Activated CD4-positive, alpha-beta T cell treated with anti-CD3 and anti-CD28 coated beads for 36 hours (primary cell): Measurements from ENCODE around the gene A4GNT. TPM values are rescaled to one million over a fixed set of nuclear protein-coding genes. Genes with fewer than 3 reads are reported as not detected.
"Not testable (repeated sequence)": the region's sequence is repeated elsewhere in the genome, so short reads cannot be mapped to it uniquely, and the experiment has no call there.

Experiments
- ATAC-seq: fragments of 200-7000 bp; cut with Tn5 transposase; one replicate; pipeline ENCODE4 v1.10.0; 2021; ENCODE audit warnings: mild to moderate bottlenecking, moderate library complexity
- CTCF ChIA-PET: fragments of 350-600 bp; sonication (Branson Sonifier 250); formaldehyde crosslinking; loops from one replicate; lab custom pipeline; 2021; ENCODE audit warnings: antibody characterized with exemption; lab: Charles Lee
- POLR2A ChIA-PET: fragments of 350-600 bp; sonication (Branson Sonifier 250); formaldehyde crosslinking; loops from one replicate; lab custom pipeline; 2021; ENCODE audit warnings: antibody characterized with exemption, inconsistent platforms; lab: Charles Lee
- DNase-seq: peaks from one replicate; pipeline ENCODE4 v3.0.0-alpha.2; 2020
- H3K27ac Mint-ChIP-seq: one replicate; pipeline ENCODE4 v1.8.0; 2021; ENCODE audit warnings: mixed read lengths
- H3K27me3 Mint-ChIP-seq: one replicate; pipeline ENCODE4 v1.8.0; 2021; ENCODE audit warnings: mixed read lengths
- H3K36me3 Mint-ChIP-seq: one replicate; pipeline ENCODE4 v1.8.0; 2021; ENCODE audit warnings: low read depth, mixed read lengths
- H3K4me1 Mint-ChIP-seq: one replicate; pipeline ENCODE4 v1.8.0; 2021; ENCODE audit warnings: mixed read lengths
- H3K4me3 Mint-ChIP-seq: one replicate; pipeline ENCODE4 v1.8.0; 2021; ENCODE audit warnings: mild to moderate bottlenecking, moderate library complexity, mixed read lengths
- H3K9me3 Mint-ChIP-seq: one replicate; pipeline ENCODE4 v1.8.0; 2021; ENCODE audit warnings: low read depth, mixed read lengths
- intact Hi-C, 2 experiments: fragments of 100-400 bp; cut with DNase I in 1 of 2; cut with micrococcal nuclease in 1 of 2; formaldehyde crosslinking; loops; one replicate each; pipeline versions ENCODE4 v1.14.2 to v1.15.1; 2022 to 2024; cut with DNase I, micrococcal nuclease
- total RNA-seq, 2 experiments: library from RNA; stranded (reverse); gene quantifications; one replicate each; pipeline ENCODE4 v1.2.3, GENCODE V29; 2021

Gene A4GNT
- not detected for total RNA-seq

GRCh38 chr3:138132239-138132638 is at the start of gene A4GNT:
A4GNT (minus strand) TSS chr3:138132390; CDS start chr3:138131256, 1,134 bp downstream.
- ChIA-PET CTCF (interaction anchor here (1.1 to 2.4 kb wide), 2 partner anchors 13 to 62 kb away, joined by 3 to 8 read pairs; no protein-coding TSS in a partner anchor), POLR2A (no interaction called here)
- DNase-seq: no peak
- H3K36me3 Mint-ChIP-seq: no peaks in the 10 kb centered on the region
- intact Hi-C loops: no loop called here
- H3K27me3 Mint-ChIP-seq: peaks cover 6% of the 10 kb centered on the region
- H3K4me1 Mint-ChIP-seq: no peaks in the 10 kb centered on the region
- no peak within 1 kb of the TSS for H3K27ac Mint-ChIP-seq
- no peak within 1 kb of the TSS for H3K4me3 Mint-ChIP-seq
- no peak for ATAC-seq
- H3K9me3 Mint-ChIP-seq: no peaks in the 10 kb centered on the region

GRCh38 chr3:138180375-138181029 is 48.3 kb upstream of the A4GNT start:
- no peaks in the 10 kb centered on the region for H3K9me3 Mint-ChIP-seq
- DNase-seq (peak; percentile 61), ATAC-seq (peak; percentile 95)
- no peak overlapping the region for H3K27ac Mint-ChIP-seq
- intact Hi-C loops: loop anchor here (1.0 to 10.0 kb wide), 6 partner anchors 168 to 737 kb away; partner anchors contain the start of genes MRAS (in 2 of the 2), CEP70 (in 1 of the 2) and ESYT3 (in 1 of the 2)
- no peak overlapping the region for H3K4me3 Mint-ChIP-seq
- peaks cover 3% of the 10 kb centered on the region for H3K27me3 Mint-ChIP-seq
- CTCF ChIA-PET: interaction anchor here (0.7 to 2.2 kb wide), 4 partner anchors 24 to 472 kb away, joined by 3 to 9 read pairs (median 4); no protein-coding TSS in a partner anchor
- no peaks in the 10 kb centered on the region for H3K4me1 Mint-ChIP-seq
- no peaks in the 10 kb centered on the region for H3K36me3 Mint-ChIP-seq
- POLR2A ChIA-PET: no interaction called here

- Mint-ChIP-seq H3K4me1 (peaks cover 30% of the 10 kb centered on the region), H3K36me3 (peaks cover 24% of the 10 kb centered on the region), H3K27ac (peak within 1 kb of the TSS; percentile 96), H3K4me3 (peak within 1 kb of the TSS; percentile 89), H3K9me3 (no peaks in the 10 kb centered on the region), H3K27me3 (no peaks in the 10 kb centered on the region)
- POLR2A ChIA-PET: interaction anchor here (0.6 to 2.5 kb wide), 4 partner anchors 12 to 1980 kb away, joined by 4 to 25 read pairs (median 6); partner anchors contain the start of genes ARMC8 and STAG1
- ATAC-seq (peak; percentile 85), DNase-seq (peak; percentile 85)
- intact Hi-C loops: loop anchor here (1.0 to 10.0 kb wide), 8 partner anchors 13 to 1980 kb away; partner anchors contain the start of genes ARMC8 (in 2 of the 2), CEP70 (in 1 of the 2), MSL2 (in 1 of the 2) and NME9 (in 1 of the 2)
- CTCF ChIA-PET: interaction anchor here (0.5 to 5.7 kb wide), 8 partner anchors 10 to 1828 kb away, joined by 3 to 38 read pairs (median 3); partner anchors contain the start of gene ARMC8
Measured at GRCh38 chr3:138174421-138175131, 42.4 kb upstream of the A4GNT start, which contains the start of gene DBR1. DBR1 (minus strand) TSS chr3:138174921; CDS start chr3:138174795, 126 bp downstream.

- Mint-ChIP-seq H3K4me1 (peaks cover 30% of the 10 kb centered on the region), H3K27ac (peak overlapping the region; percentile 96), H3K4me3 (peak overlapping the region; percentile 89), H3K9me3 (no peaks in the 10 kb centered on the region), H3K36me3 (peaks cover 25% of the 10 kb centered on the region), H3K27me3 (no peaks in the 10 kb centered on the region)
- ATAC-seq (no peak), DNase-seq (no peak)
- ChIA-PET POLR2A (interaction anchor here (0.6 to 2.5 kb wide), 3 partner anchors 13 to 1980 kb away, joined by 4 to 25 read pairs (median 5); partner anchors contain the start of genes ARMC8 and STAG1), CTCF (interaction anchor here (0.5 to 5.7 kb wide), 8 partner anchors 9 to 1828 kb away, joined by 3 to 38 read pairs (median 3); partner anchors contain the start of gene ARMC8)
- intact Hi-C loops: loop anchor here (1.0 to 10.0 kb wide), 8 partner anchors 13 to 1979 kb away; partner anchors contain the start of genes ARMC8 (in 2 of the 2), CEP70 (in 1 of the 2), MSL2 (in 1 of the 2) and NME9 (in 1 of the 2)
Measured at GRCh38 chr3:138173769-138174420, 41.7 kb upstream of the A4GNT start.

DNA sequence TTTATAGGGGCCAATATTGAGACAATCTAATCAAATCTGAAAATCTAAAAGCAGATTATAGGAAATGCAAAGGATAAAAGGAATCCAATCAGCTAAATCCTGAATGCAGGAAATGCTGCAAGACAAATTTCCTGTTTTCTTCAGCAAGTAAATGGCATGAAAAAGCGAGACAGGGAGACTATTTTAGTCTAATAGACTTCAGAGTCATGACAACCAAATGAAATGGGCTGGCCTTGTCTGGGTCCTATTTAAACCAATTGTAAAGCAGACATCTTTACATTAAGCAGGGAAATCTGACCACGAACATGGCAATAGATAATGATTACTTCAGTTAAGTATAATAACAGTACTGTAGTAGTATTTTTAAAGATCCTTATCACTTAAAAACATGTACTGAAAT is 40.4 kb upstream of the A4GNT start:
- POLR2A ChIA-PET: interaction anchor here (0.6 kb wide), 1 partner anchor 94 kb away, joined by 3 read pairs; no protein-coding TSS in a partner anchor
- Mint-ChIP-seq H3K4me3 (peak overlapping the region; percentile 55), H3K4me1 (peaks cover 30% of the 10 kb centered on the region), H3K27ac (peak overlapping the region; percentile 58), H3K27me3 (no peaks in the 10 kb centered on the region), H3K9me3 (no peaks in the 10 kb centered on the region), H3K36me3 (peaks cover 28% of the 10 kb centered on the region)
- DNase-seq (no peak), ATAC-seq (no peak)
- intact Hi-C loops: loop anchor here (5.0 to 10.0 kb wide), 4 partner anchors 90 to 1978 kb away; partner anchors contain the start of gene MSL2 (in 1 of the 2)
- CTCF ChIA-PET: interaction anchor here (0.8 to 5.7 kb wide), 5 partner anchors 14 to 743 kb away, joined by 3 to 38 read pairs (median 3); partner anchors contain the start of gene ARMC8

DNA sequence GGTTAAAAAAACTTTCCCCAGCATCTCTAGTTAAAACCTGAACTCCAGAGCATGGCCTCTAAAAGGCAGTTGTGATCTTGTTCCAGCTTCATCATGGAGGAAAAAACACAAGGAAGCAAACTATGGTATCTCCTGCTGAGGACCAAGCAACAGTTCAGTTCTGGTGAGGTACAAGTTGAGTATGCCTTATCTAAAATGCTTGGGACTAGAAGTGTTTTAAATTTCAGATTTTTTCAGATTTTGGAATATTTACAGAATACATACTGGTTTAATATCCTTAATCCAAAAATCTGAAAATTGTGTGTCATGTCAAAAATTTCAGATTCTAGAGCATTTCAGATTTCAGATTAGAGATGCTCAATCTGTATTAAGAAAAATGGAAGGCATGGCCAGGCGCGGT is 32.9 kb upstream of the A4GNT start:
- peaks cover 11% of the 10 kb centered on the region for H3K4me1 Mint-ChIP-seq
- no peaks in the 10 kb centered on the region for H3K9me3 Mint-ChIP-seq
- peaks cover 45% of the 10 kb centered on the region for H3K36me3 Mint-ChIP-seq
- no peak overlapping the region for H3K4me3 Mint-ChIP-seq
- H3K27ac Mint-ChIP-seq: no peak overlapping the region
- no peaks in the 10 kb centered on the region for H3K27me3 Mint-ChIP-seq
- intact Hi-C loops: no loop called here
- ATAC-seq: no peak
- ChIA-PET CTCF (no interaction called here), POLR2A (no interaction called here)
- no peak for DNase-seq

DNA sequence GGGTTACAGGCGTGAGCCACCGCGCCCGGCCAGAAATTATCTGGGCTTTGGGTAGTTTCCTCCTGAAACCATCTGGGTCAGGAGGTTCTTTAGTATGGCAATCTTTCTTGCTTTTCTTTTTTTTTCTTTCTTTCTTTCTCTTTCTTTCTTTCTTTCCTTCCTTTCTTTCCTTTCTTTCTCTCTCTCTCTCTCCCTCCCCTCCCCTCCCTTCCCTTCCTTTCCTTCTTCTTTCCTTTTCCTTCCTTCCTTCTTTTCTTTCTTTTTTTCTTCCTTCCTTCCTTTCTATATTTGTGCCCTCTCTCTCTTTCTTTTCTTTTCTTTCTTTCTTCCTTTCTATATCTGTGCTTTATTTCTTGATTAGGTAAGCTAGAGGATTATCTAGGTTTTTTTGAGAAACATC is 25.6 kb upstream of the A4GNT start:
- POLR2A ChIA-PET: interaction anchor here (0.7 kb wide), 2 partner anchors 10 to 255 kb away, joined by 5 to 8 read pairs; no protein-coding TSS in a partner anchor
- peaks cover 17% of the 10 kb centered on the region for H3K36me3 Mint-ChIP-seq
- intact Hi-C loops: no loop called here
- H3K4me3 Mint-ChIP-seq: no peak overlapping the region
- ATAC-seq: no peak
- H3K27me3 Mint-ChIP-seq: no peaks in the 10 kb centered on the region
- no peak for DNase-seq
- CTCF ChIA-PET: no interaction called here
- no peak overlapping the region for H3K27ac Mint-ChIP-seq
- H3K9me3 Mint-ChIP-seq: peaks cover 11% of the 10 kb centered on the region
- H3K4me1 Mint-ChIP-seq: peaks cover 3% of the 10 kb centered on the region

DNA sequence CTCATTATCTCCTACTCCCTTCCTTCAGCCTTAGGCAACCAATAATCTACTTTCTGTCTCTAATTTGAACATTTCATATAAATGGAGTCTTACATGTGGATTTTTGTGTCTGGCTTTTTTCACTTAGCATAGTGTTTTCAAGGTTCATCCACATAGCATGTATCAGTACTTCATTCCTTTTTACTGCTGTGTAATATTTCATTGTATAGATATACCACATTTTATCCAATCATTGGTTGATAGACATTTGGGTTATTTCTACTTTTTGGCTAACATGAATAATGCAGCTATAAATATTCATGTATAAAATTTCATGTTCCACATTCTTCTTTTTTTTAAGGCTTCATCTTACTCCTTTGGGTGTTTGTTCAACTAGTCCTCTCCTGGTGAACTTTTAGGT is 22.3 kb upstream of the A4GNT start:
- intact Hi-C loops: no loop called here
- Mint-ChIP-seq H3K27ac (no peak overlapping the region), H3K9me3 (peaks cover 11% of the 10 kb centered on the region), H3K4me1 (no peaks in the 10 kb centered on the region), H3K36me3 (no peaks in the 10 kb centered on the region), H3K4me3 (no peak overlapping the region), H3K27me3 (no peaks in the 10 kb centered on the region)
- CTCF ChIA-PET: no interaction called here
- POLR2A ChIA-PET: no interaction called here
- no peak for DNase-seq
- ATAC-seq: no peak

GRCh38 chr3:138148503-138148902 is 16.3 kb upstream of the A4GNT start:
- peaks cover 2% of the 10 kb centered on the region for H3K27me3 Mint-ChIP-seq
- H3K36me3 Mint-ChIP-seq: no peaks in the 10 kb centered on the region
- CTCF ChIA-PET: interaction anchor here (0.5 kb wide), 1 partner anchor 775 kb away, joined by 3 read pairs; no protein-coding TSS in a partner anchor
- peaks cover 2% of the 10 kb centered on the region for H3K9me3 Mint-ChIP-seq
- intact Hi-C loops: no loop called here
- no peak for DNase-seq
- H3K4me1 Mint-ChIP-seq: no peaks in the 10 kb centered on the region
- H3K4me3 Mint-ChIP-seq: no peak overlapping the region
- no peak overlapping the region for H3K27ac Mint-ChIP-seq
- ATAC-seq: no peak
- POLR2A ChIA-PET: no interaction called here

DNA sequence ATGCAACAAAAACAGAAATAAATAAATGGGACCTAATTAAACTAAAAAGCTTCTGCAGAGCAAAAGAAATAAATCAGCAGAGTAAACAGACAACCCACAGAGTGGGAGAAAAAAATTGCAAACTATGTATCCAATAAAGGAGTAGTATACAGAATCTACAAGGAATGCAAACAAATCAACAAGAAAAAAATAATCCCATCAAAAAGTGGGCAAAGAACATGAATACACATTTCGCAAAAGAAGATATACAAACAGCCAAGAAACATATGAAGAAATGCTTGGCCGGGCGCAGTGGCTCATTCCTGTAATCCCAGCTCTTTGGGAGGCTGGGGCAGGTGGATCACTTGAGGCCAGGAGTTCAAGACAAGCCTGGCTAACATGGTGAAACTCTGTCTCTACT is 10.0 kb upstream of the A4GNT start:
- H3K27me3 Mint-ChIP-seq, H3K9me3 Mint-ChIP-seq, POLR2A ChIA-PET, H3K36me3 Mint-ChIP-seq, H3K4me3 Mint-ChIP-seq, H3K4me1 Mint-ChIP-seq, DNase-seq, ATAC-seq, H3K27ac Mint-ChIP-seq, intact Hi-C loops: not testable (repeated sequence)
- CTCF ChIA-PET: interaction anchor here (0.7 kb wide), 1 partner anchor 153 kb away, joined by 3 read pairs; no protein-coding TSS in a partner anchor
